Stimulated activated naive CD8-positive, alpha-beta T cell treated with anti-CD3 and anti-CD28 coated beads, Interleukin-15, Interleukin-2, amounts not matched to agents 100 ng/mL and 50 ng/mL, for 24 hours (primary cell): ENCODE data around the gene DNHD1.

Source experiments
- H3K27ac Mint-ChIP-seq: one replicate; pipeline ENCODE4 v1.8.0; 2021; ENCODE audit warnings: mild to moderate bottlenecking, mixed read lengths
- H3K27me3 Mint-ChIP-seq: one replicate; pipeline ENCODE4 v1.8.0; 2021; ENCODE audit warnings: mixed read lengths
- H3K36me3 Mint-ChIP-seq: one replicate; pipeline ENCODE4 v1.8.0; 2021; ENCODE audit warnings: low read depth, mixed read lengths
- H3K4me1 Mint-ChIP-seq: one replicate; pipeline ENCODE4 v1.8.0; 2021; ENCODE audit warnings: low read depth, mixed read lengths
- H3K4me3 Mint-ChIP-seq: one replicate; pipeline ENCODE4 v1.8.0; 2021; ENCODE audit warnings: mild to moderate bottlenecking, mixed read lengths
- H3K9me3 Mint-ChIP-seq: one replicate; pipeline ENCODE4 v1.8.0; 2021; ENCODE audit warnings: mixed read lengths

Gene DNHD1

GRCh38 chr11:6497069-6497839 is at the start of gene DNHD1:
TSS of gene DNHD1 (plus strand) at chr11:6497280. CDS start at chr11:6498216, 936 bp downstream.
- no peak within 1 kb of the TSS for H3K27ac Mint-ChIP-seq
- peaks cover 49% of the 10 kb centered on the region for H3K36me3 Mint-ChIP-seq
- no peaks in the 10 kb centered on the region for H3K9me3 Mint-ChIP-seq
- H3K4me1 Mint-ChIP-seq: no peaks in the 10 kb centered on the region
- no peak within 1 kb of the TSS for H3K4me3 Mint-ChIP-seq
- H3K27me3 Mint-ChIP-seq: no peaks in the 10 kb centered on the region

- no peaks in the 10 kb centered on the region for H3K4me1 Mint-ChIP-seq
- no peaks in the 10 kb centered on the region for H3K9me3 Mint-ChIP-seq
- H3K27me3 Mint-ChIP-seq: no peaks in the 10 kb centered on the region
- no peak overlapping the region for H3K4me3 Mint-ChIP-seq
- H3K36me3 Mint-ChIP-seq: no peaks in the 10 kb centered on the region
- no peak overlapping the region for H3K27ac Mint-ChIP-seq
These were observed 48.5 kb upstream of the DNHD1 start for GRCh38 chr11:6448574-6448973.

- Mint-ChIP-seq H3K27ac (no peak overlapping the region), H3K9me3 (no peaks in the 10 kb centered on the region), H3K4me1 (no peaks in the 10 kb centered on the region), H3K27me3 (no peaks in the 10 kb centered on the region), H3K4me3 (no peak overlapping the region), H3K36me3 (peaks cover 8% of the 10 kb centered on the region)
These were observed 44.9 kb upstream of the DNHD1 start for GRCh38 chr11:6452219-6452618.

- Mint-ChIP-seq H3K36me3 (peaks cover 8% of the 10 kb centered on the region), H3K27ac (no peak overlapping the region), H3K4me1 (no peaks in the 10 kb centered on the region), H3K9me3 (no peaks in the 10 kb centered on the region), H3K4me3 (no peak overlapping the region), H3K27me3 (no peaks in the 10 kb centered on the region)
These were observed 43.9 kb upstream of the DNHD1 start for GRCh38 chr11:6453152-6453551.

- peaks cover 8% of the 10 kb centered on the region for H3K36me3 Mint-ChIP-seq
- no peak overlapping the region for H3K4me3 Mint-ChIP-seq
- H3K27me3 Mint-ChIP-seq: no peaks in the 10 kb centered on the region
- no peaks in the 10 kb centered on the region for H3K4me1 Mint-ChIP-seq
- H3K9me3 Mint-ChIP-seq: no peaks in the 10 kb centered on the region
- no peak overlapping the region for H3K27ac Mint-ChIP-seq
These were observed 42.0 kb upstream of the DNHD1 start for GRCh38 chr11:6455070-6455469.

- Mint-ChIP-seq H3K9me3 (no peaks in the 10 kb centered on the region), H3K27ac (no peak overlapping the region), H3K4me3 (no peak overlapping the region), H3K27me3 (no peaks in the 10 kb centered on the region), H3K36me3 (peaks cover 8% of the 10 kb centered on the region), H3K4me1 (no peaks in the 10 kb centered on the region)
These were observed 40.6 kb upstream of the DNHD1 start for GRCh38 chr11:6456361-6457073.

- H3K27ac Mint-ChIP-seq: no peak overlapping the region
- H3K4me1 Mint-ChIP-seq: no peaks in the 10 kb centered on the region
- H3K9me3 Mint-ChIP-seq: no peaks in the 10 kb centered on the region
These were observed 39.3 kb upstream of the DNHD1 start for GRCh38 chr11:6457581-6458320.

GRCh38 chr11:6458352-6459098 is 38.6 kb upstream of the DNHD1 start:
- H3K36me3 Mint-ChIP-seq: peaks cover 10% of the 10 kb centered on the region
- no peaks in the 10 kb centered on the region for H3K4me1 Mint-ChIP-seq
- H3K27me3 Mint-ChIP-seq: no peaks in the 10 kb centered on the region
- H3K27ac Mint-ChIP-seq: no peak overlapping the region
- no peak overlapping the region for H3K4me3 Mint-ChIP-seq
- no peaks in the 10 kb centered on the region for H3K9me3 Mint-ChIP-seq

More at GRCh38 chr11:6457581-6458320, 39.3 kb upstream of the DNHD1 start:
- Mint-ChIP-seq H3K27me3 (no peaks in the 10 kb centered on the region), H3K36me3 (peaks cover 8% of the 10 kb centered on the region), H3K4me3 (no peak overlapping the region)

GRCh38 chr11:6459099-6459450 is 38.0 kb upstream of the DNHD1 start:
- Mint-ChIP-seq H3K36me3 (peaks cover 12% of the 10 kb centered on the region), H3K9me3 (no peaks in the 10 kb centered on the region), H3K4me3 (no peak overlapping the region), H3K27ac (no peak overlapping the region), H3K27me3 (no peaks in the 10 kb centered on the region), H3K4me1 (no peaks in the 10 kb centered on the region)

GRCh38 chr11:6468712-6469495 is 28.2 kb upstream of the DNHD1 start:
- H3K4me3 Mint-ChIP-seq: no peak overlapping the region
- no peaks in the 10 kb centered on the region for H3K9me3 Mint-ChIP-seq
- peaks cover 12% of the 10 kb centered on the region for H3K4me1 Mint-ChIP-seq
- H3K27ac Mint-ChIP-seq: no peak overlapping the region
- no peaks in the 10 kb centered on the region for H3K27me3 Mint-ChIP-seq
- H3K36me3 Mint-ChIP-seq: peaks cover 4% of the 10 kb centered on the region

- Mint-ChIP-seq H3K36me3 (peaks cover 4% of the 10 kb centered on the region), H3K4me3 (no peak overlapping the region), H3K4me1 (peaks cover 12% of the 10 kb centered on the region), H3K9me3 (no peaks in the 10 kb centered on the region), H3K27me3 (no peaks in the 10 kb centered on the region), H3K27ac (no peak overlapping the region)
These were observed 27.5 kb upstream of the DNHD1 start for GRCh38 chr11:6469599-6469998.

GRCh38 chr11:6472934-6473333 is 24.1 kb upstream of the DNHD1 start:
- Mint-ChIP-seq H3K27ac (no peak overlapping the region), H3K9me3 (no peaks in the 10 kb centered on the region), H3K27me3 (no peaks in the 10 kb centered on the region), H3K4me1 (peaks cover 12% of the 10 kb centered on the region), H3K4me3 (peak overlapping the region; percentile 81), H3K36me3 (peaks cover 13% of the 10 kb centered on the region)

- Mint-ChIP-seq H3K27me3 (no peaks in the 10 kb centered on the region), H3K27ac (peak within 1 kb of the TSS; percentile 37), H3K9me3 (no peaks in the 10 kb centered on the region), H3K4me3 (peak within 1 kb of the TSS; percentile 81), H3K36me3 (peaks cover 17% of the 10 kb centered on the region), H3K4me1 (peaks cover 12% of the 10 kb centered on the region)
These were observed 23.3 kb upstream of the DNHD1 start, which contains the start of gene TRIM3 for GRCh38 chr11:6473451-6474412. TSS of gene TRIM3 (minus strand) at chr11:6473941. CDS start at chr11:6465695, 8,246 bp downstream.
